ENCODE measurements around the gene LLGL2.

DNA sequence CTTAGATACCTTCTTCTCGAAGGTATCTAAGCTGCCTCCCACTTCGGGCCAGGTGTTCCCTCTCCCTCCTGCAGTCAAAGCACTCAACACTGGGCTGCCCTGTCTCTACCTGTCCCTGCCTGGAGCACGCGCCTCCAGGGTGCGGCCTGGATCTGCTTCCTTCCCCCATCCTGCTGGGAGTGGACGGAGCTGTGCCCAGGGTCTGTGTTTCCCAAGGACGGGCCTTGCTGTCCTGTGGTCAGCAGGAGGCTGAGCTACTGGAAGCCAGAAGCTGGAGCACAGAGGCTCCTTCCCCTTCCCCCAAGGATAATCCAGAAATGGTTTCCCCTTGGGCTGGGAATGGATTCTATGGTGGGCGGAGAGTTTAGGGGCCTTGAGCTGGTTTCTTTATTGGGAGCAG, 16.7 kb downstream of the LLGL2 start:
- no peak for TF ChIP-seq MYC (IDR thresholded peaks at IDR 0.05; ENCODE audit: insufficient read depth, insufficient read length, insufficient replicate concordance, low read length, severe bottlenecking)
- TF ChIP-seq SMC3 (IDR thresholded peaks at IDR 0.05; ENCODE audit: borderline replicate concordance, low read length): no peak
- TF ChIP-seq E4F1 (IDR thresholded peaks at IDR 0.05; ENCODE audit: borderline replicate concordance, partially characterized antibody): no peak
- no peak for TF ChIP-seq IKZF1 (conservative IDR thresholded peaks at IDR 0.05)
- TF ChIP-seq CTCF (IDR thresholded peaks at IDR 0.05 in 2 of 3, conservative IDR thresholded peaks at IDR 0.05 in 1 of 3; ENCODE audit: control insufficient read depth in 2 of 3, extremely low read depth in 1 of 3, insufficient read depth in 1 of 3, low read depth in 3 of 3, low read length in 3 of 3): no peak
- no peak for TF ChIP-seq ZNF217 (IDR thresholded peaks at IDR 0.05)
- no peak for TF ChIP-seq CHD2 (IDR thresholded peaks at IDR 0.05; ENCODE audit: borderline replicate concordance, low read depth, low read length)
- TF ChIP-seq BCLAF1 (IDR thresholded peaks at IDR 0.05): no peak
- TF ChIP-seq, protein P1, sequence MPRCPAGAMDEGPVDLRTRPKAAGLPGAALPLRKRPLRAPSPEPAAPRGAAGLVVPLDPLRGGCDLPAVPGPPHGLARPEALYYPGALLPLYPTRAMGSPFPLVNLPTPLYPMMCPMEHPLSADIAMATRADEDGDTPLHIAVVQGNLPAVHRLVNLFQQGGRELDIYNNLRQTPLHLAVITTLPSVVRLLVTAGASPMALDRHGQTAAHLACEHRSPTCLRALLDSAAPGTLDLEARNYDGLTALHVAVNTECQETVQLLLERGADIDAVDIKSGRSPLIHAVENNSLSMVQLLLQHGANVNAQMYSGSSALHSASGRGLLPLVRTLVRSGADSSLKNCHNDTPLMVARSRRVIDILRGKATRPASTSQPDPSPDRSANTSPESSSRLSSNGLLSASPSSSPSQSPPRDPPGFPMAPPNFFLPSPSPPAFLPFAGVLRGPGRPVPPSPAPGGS (IDR thresholded peaks at IDR 0.05; ENCODE audit: borderline replicate concordance, insufficient read depth, low read depth, low read length, poor library complexity, severe bottlenecking): no peak
- no peak for TF ChIP-seq RAD21 (IDR thresholded peaks at IDR 0.05; ENCODE audit: insufficient read depth, low read depth, low read length)
- TF ChIP-seq ZZZ3 (IDR thresholded peaks at IDR 0.05; ENCODE audit: control insufficient read depth, insufficient read length, low read depth): no peak
- no peak for TF ChIP-seq ATF3 (IDR thresholded peaks at IDR 0.05; ENCODE audit: borderline replicate concordance, extremely low read depth, low read depth, low read length)
- no peak for TF ChIP-seq KLF5 (IDR thresholded peaks at IDR 0.05; ENCODE audit: partially characterized antibody)
